Astrocyte (in vitro differentiated cells and primary cell): Measurements from ENCODE around the gene BRICD5. TPM values are rescaled to one million over a fixed set of nuclear protein-coding genes. Genes with fewer than 3 reads are reported as not detected.

Experiments used
- DNase-seq: peaks from one replicate; pipeline ENCODE4 v3.0.0-alpha.2; 2010; ENCODE audit warnings: low read depth
- FAIRE-seq: peaks from 2 replicates; lab custom pipeline; 2011; peaks lifted over from hg19 to GRCh38; lab: Jason Lieb, UNC
- H2AFZ ChIP-seq: 2 replicates; pipeline ENCODE4 v1.6.0; 2012; ENCODE audit warnings: low read depth, low read length, inconsistent platforms
- H3K27ac ChIP-seq: 2 replicates; pipeline ENCODE4 v1.5.1; 2011; ENCODE audit warnings: low read depth, low read length, inconsistent platforms
- H3K27me3 ChIP-seq: 2 replicates; pipeline ENCODE4 v1.6.0; 2011; ENCODE audit warnings: low read length, inconsistent platforms; ENCODE audit not compliant: insufficient read depth
- H3K36me3 ChIP-seq: 2 replicates; pipeline ENCODE4 v1.5.1; 2011; ENCODE audit warnings: low read length, inconsistent platforms; ENCODE audit not compliant: insufficient read depth
- H3K4me1 ChIP-seq: 2 replicates; pipeline ENCODE4 v1.5.1; 2011; ENCODE audit warnings: low read length, inconsistent platforms; ENCODE audit not compliant: insufficient read depth
- H3K4me2 ChIP-seq: 2 replicates; pipeline ENCODE4 v1.6.0; 2012; ENCODE audit warnings: low read length, inconsistent platforms
- H3K4me3 ChIP-seq: 2 replicates; pipeline ENCODE4 v1.5.1; 2011; ENCODE audit warnings: low read depth, mild to moderate bottlenecking, low read length, inconsistent platforms; ENCODE audit not compliant: insufficient read depth
- H3K79me2 ChIP-seq: 2 replicates; pipeline ENCODE4 v1.6.0; 2012; ENCODE audit warnings: mild to moderate bottlenecking, low read length, inconsistent platforms; ENCODE audit not compliant: insufficient read depth
- H3K9ac ChIP-seq: 2 replicates; pipeline ENCODE4 v1.6.0; 2012; ENCODE audit warnings: mild to moderate bottlenecking, low read length, inconsistent platforms
- H3K9me3 ChIP-seq: 2 replicates; pipeline ENCODE4 v1.5.1; 2012; ENCODE audit warnings: low read depth, mild to moderate bottlenecking, low read length, inconsistent platforms; ENCODE audit not compliant: insufficient read depth
- H4K20me1 ChIP-seq: 2 replicates; pipeline ENCODE4 v1.6.0; 2012; ENCODE audit warnings: low read length, inconsistent platforms; ENCODE audit not compliant: insufficient read depth
- H3K27ac Mint-ChIP-seq: one replicate; pipeline ENCODE4 v1.8.0; 2021; ENCODE audit warnings: mild to moderate bottlenecking, mixed read lengths; ENCODE audit not compliant: unreplicated experiment
- H3K27me3 Mint-ChIP-seq: one replicate; pipeline ENCODE4 v1.8.0; 2021; ENCODE audit warnings: low read depth, mixed read lengths; ENCODE audit not compliant: unreplicated experiment
- H3K36me3 Mint-ChIP-seq: one replicate; pipeline ENCODE4 v1.8.0; 2021; ENCODE audit warnings: low read depth, mixed read lengths; ENCODE audit not compliant: unreplicated experiment
- H3K4me1 Mint-ChIP-seq: one replicate; pipeline ENCODE4 v1.8.0; 2021; ENCODE audit warnings: low read depth, mixed read lengths; ENCODE audit not compliant: unreplicated experiment
- H3K4me3 Mint-ChIP-seq: one replicate; pipeline ENCODE4 v1.8.0; 2021; ENCODE audit warnings: mild to moderate bottlenecking, moderate library complexity, mixed read lengths; ENCODE audit not compliant: unreplicated experiment
- H3K9me3 Mint-ChIP-seq: one replicate; pipeline ENCODE4 v1.8.0; 2021; ENCODE audit warnings: mild to moderate bottlenecking, mixed read lengths; ENCODE audit not compliant: unreplicated experiment
- CTCF ChIP-seq: IDR thresholded peaks from 2 replicates; pipeline ENCODE4 v1.5.1; 2011; ENCODE audit warnings: low read depth, mild to moderate bottlenecking, inconsistent platforms, low read length, moderate library complexity; ENCODE audit not compliant: insufficient read depth
- EZH2 ChIP-seq: IDR thresholded peaks from 2 replicates; pipeline ENCODE4 v1.6.1; 2012; ENCODE audit warnings: mild to moderate bottlenecking, low read length, inconsistent platforms; ENCODE audit not compliant: insufficient read depth
- total RNA-seq: library from RNA; stranded (reverse); gene quantifications from 2 replicates; pipeline ENCODE4 v1.2.1, GENCODE V29; 2021

Gene BRICD5
- total RNA-seq, 1 donor from 2014 or later: 6.4 TPM

- TF ChIP-seq CTCF (no peak), EZH2 (no peak)
- H3K4me1 Mint-ChIP-seq: no peaks in the 10 kb centered on the region
- H3K9ac ChIP-seq: no peak overlapping the region
- peaks cover 33% of the 10 kb centered on the region for H4K20me1 ChIP-seq
- H3K79me2 ChIP-seq: no peaks in the 10 kb centered on the region
- H3K4me2 ChIP-seq: no peak overlapping the region
- no peak overlapping the region for H3K27ac ChIP-seq
- DNase-seq: no peak
- peaks cover 4% of the 10 kb centered on the region for H3K27me3 ChIP-seq
- no peak for FAIRE-seq
- peaks cover 10% of the 10 kb centered on the region for H3K4me1 ChIP-seq
- no peak overlapping the region for H3K27ac Mint-ChIP-seq
- H3K4me3 ChIP-seq: no peak overlapping the region
- no peaks in the 10 kb centered on the region for H3K36me3 ChIP-seq
- peaks cover 5% of the 10 kb centered on the region for H3K36me3 Mint-ChIP-seq
- no peak overlapping the region for H2AFZ ChIP-seq
- H3K9me3 ChIP-seq: no peaks in the 10 kb centered on the region
- H3K27me3 Mint-ChIP-seq: no peaks in the 10 kb centered on the region
- no peaks in the 10 kb centered on the region for H3K9me3 Mint-ChIP-seq
- no peak overlapping the region for H3K4me3 Mint-ChIP-seq
Observed at GRCh38 chr16:2238838-2239675, 28.4 kb upstream of the BRICD5 start.

- Histone ChIP-seq H3K36me3 (no peaks in the 10 kb centered on the region), H2AFZ (no peak overlapping the region), H3K4me3 (no peak overlapping the region), H3K4me2 (no peak overlapping the region), H3K27ac (no peak overlapping the region), H4K20me1 (peaks cover 25% of the 10 kb centered on the region), H3K9me3 (no peaks in the 10 kb centered on the region), H3K9ac (no peak overlapping the region), H3K27me3 (peaks cover 4% of the 10 kb centered on the region), H3K79me2 (no peaks in the 10 kb centered on the region), H3K4me1 (peaks cover 10% of the 10 kb centered on the region)
- no peak overlapping the region for H3K4me3 Mint-ChIP-seq
- DNase-seq (no peak), FAIRE-seq (no peak)
- no peaks in the 10 kb centered on the region for H3K9me3 Mint-ChIP-seq
- H3K36me3 Mint-ChIP-seq: peaks cover 3% of the 10 kb centered on the region
- no peak for TF ChIP-seq EZH2
- TF ChIP-seq CTCF: no peak
- H3K4me1 Mint-ChIP-seq: no peaks in the 10 kb centered on the region
- H3K27ac Mint-ChIP-seq: no peak overlapping the region
- H3K27me3 Mint-ChIP-seq: no peaks in the 10 kb centered on the region
Observed at GRCh38 chr16:2238150-2238837, 27.6 kb upstream of the BRICD5 start.
